H9 (cell line): Measurements from ENCODE around the gene ULK4. TPM values are rescaled to one million over a fixed set of nuclear protein-coding genes. Genes with fewer than 3 reads are reported as not detected.

Source experiments
- DNase-seq: peaks from one replicate; pipeline ENCODE4 v3.0.0-alpha.2; 2017
- H2AFZ ChIP-seq: one replicate; pipeline ENCODE4 v1.6.1; 2013; ENCODE audit warnings: mild to moderate bottlenecking, low read length, control low read depth, moderate library complexity
- H2AK5ac ChIP-seq: 2 replicates; pipeline ENCODE4 v1.6.1; 2013; ENCODE audit warnings: low read length, control low read depth, mixed read lengths; ENCODE audit not compliant: insufficient read length
- H2BK120ac ChIP-seq: one replicate; pipeline ENCODE4 v1.6.1; 2013; ENCODE audit warnings: low read depth, mild to moderate bottlenecking, low read length, control low read depth, inconsistent platforms; ENCODE audit not compliant: poor library complexity, severe bottlenecking
- H2BK12ac ChIP-seq: 2 replicates; pipeline ENCODE4 v1.6.1; 2013; ENCODE audit warnings: low read length, control low read depth, mixed read lengths, low read depth; ENCODE audit not compliant: insufficient read length
- H2BK15ac ChIP-seq: 2 replicates; pipeline ENCODE4 v1.6.1; 2013; ENCODE audit warnings: low read depth, low read length, control low read depth
- H2BK20ac ChIP-seq: one replicate; pipeline ENCODE4 v1.6.1; 2013; ENCODE audit warnings: low read depth, mild to moderate bottlenecking, low read length, control low read depth, inconsistent platforms; ENCODE audit not compliant: poor library complexity, severe bottlenecking
- H2BK5ac ChIP-seq: 2 replicates; pipeline ENCODE4 v1.6.1; 2013; ENCODE audit warnings: low read length, control low read depth, mixed read lengths; ENCODE audit not compliant: insufficient read length
- H3K14ac ChIP-seq: 2 replicates; pipeline ENCODE4 v1.6.1; 2013; ENCODE audit warnings: low read length, control low read depth; ENCODE audit not compliant: insufficient read depth
- H3K18ac ChIP-seq: 2 replicates; pipeline ENCODE4 v1.6.1; 2013; ENCODE audit warnings: low read depth, mild to moderate bottlenecking, mixed read lengths, low read length, control low read depth; ENCODE audit not compliant: insufficient read length
- H3K23ac ChIP-seq: 2 replicates; pipeline ENCODE4 v1.6.1; 2013; ENCODE audit warnings: low read length, control low read depth, mixed read lengths, low read depth; ENCODE audit not compliant: insufficient read length
- H3K23me2 ChIP-seq: 2 replicates; pipeline ENCODE4 v1.6.1; 2013; ENCODE audit warnings: low read depth, mild to moderate bottlenecking, mixed read lengths, low read length, control low read depth; ENCODE audit not compliant: insufficient read length, poor library complexity, severe bottlenecking
- H3K27ac ChIP-seq: 2 replicates; pipeline ENCODE4 v1.5.1; 2013; ENCODE audit warnings: low read length, control low read depth, mixed read lengths, low read depth; ENCODE audit not compliant: insufficient read length
- H3K27me3 ChIP-seq: 2 replicates; pipeline ENCODE4 v1.6.1; 2013; ENCODE audit warnings: low read length, control low read depth, inconsistent platforms; ENCODE audit not compliant: insufficient read depth
- H3K4ac ChIP-seq: 2 replicates; pipeline ENCODE4 v1.6.1; 2013; ENCODE audit warnings: low read depth, mild to moderate bottlenecking, control low read depth, inconsistent platforms, low read length, moderate library complexity
- H3K4me1 ChIP-seq: 2 replicates; pipeline ENCODE4 v1.6.1; 2013; ENCODE audit warnings: low read length, control low read depth, inconsistent platforms; ENCODE audit not compliant: insufficient read depth
- H3K4me2 ChIP-seq: 2 replicates; pipeline ENCODE4 v1.6.1; 2013; ENCODE audit warnings: low read length, control low read depth, mixed read lengths; ENCODE audit not compliant: insufficient read length, insufficient read depth
- H3K56ac ChIP-seq: 2 replicates; pipeline ENCODE4 v1.6.1; 2013; ENCODE audit warnings: low read depth, mild to moderate bottlenecking, mixed read lengths, low read length, control low read depth; ENCODE audit not compliant: insufficient read length
- H3K79me1 ChIP-seq: 2 replicates; pipeline ENCODE4 v1.6.1; 2013; ENCODE audit warnings: low read depth, mild to moderate bottlenecking, moderate library complexity, low read length, control low read depth, inconsistent platforms; ENCODE audit not compliant: insufficient read depth, poor library complexity, severe bottlenecking
- H3K79me2 ChIP-seq: 2 replicates; pipeline ENCODE4 v1.6.1; 2013; ENCODE audit warnings: low read length, control low read depth, inconsistent platforms; ENCODE audit not compliant: insufficient read depth
- H3K9ac ChIP-seq: 2 replicates; pipeline ENCODE4 v1.6.1; 2013; ENCODE audit warnings: low read length, control low read depth, mixed read lengths; ENCODE audit not compliant: insufficient read length; ENCODE audit errors: extremely low read depth
- H3K9me3 ChIP-seq: one replicate; pipeline ENCODE4 v1.6.1; 2013; ENCODE audit warnings: low read depth, low read length, inconsistent platforms; ENCODE audit not compliant: control insufficient read depth
- H3T11ph ChIP-seq: one replicate; pipeline ENCODE4 v1.6.1; 2013; ENCODE audit warnings: mild to moderate bottlenecking, low read length, control low read depth, inconsistent platforms
- H4K20me1 ChIP-seq: one replicate; pipeline ENCODE4 v1.6.1; 2013; ENCODE audit not compliant: control insufficient read depth, insufficient read length, insufficient read depth
- H4K5ac ChIP-seq: 2 replicates; pipeline ENCODE4 v1.6.1; 2013; ENCODE audit warnings: low read depth, mild to moderate bottlenecking, mixed read lengths, low read length, control low read depth; ENCODE audit not compliant: insufficient read length
- H4K8ac ChIP-seq: replicated peaks from 2 replicates; pipeline ENCODE4 v1.6.1; 2013; ENCODE audit warnings: low read length, control low read depth, mixed read lengths, low read depth; ENCODE audit not compliant: insufficient read length
- H4K91ac ChIP-seq: 2 replicates; pipeline ENCODE4 v1.6.1; 2013; ENCODE audit warnings: low read depth, mild to moderate bottlenecking, moderate library complexity, mixed read lengths, low read length, control low read depth; ENCODE audit not compliant: insufficient read length
- H3K27ac Mint-ChIP-seq, 3 experiments: 2 replicates in 2 of 3; 3 replicates in 1 of 3; pipeline ENCODE4 v1.8.0; 2020 to 2021; ENCODE audit warnings: mixed read lengths in 3 of 3, mild to moderate bottlenecking in 1 of 3, moderate library complexity in 1 of 3
- H3K27me3 Mint-ChIP-seq: 2 replicates; pipeline ENCODE4 v1.8.0; 2021; ENCODE audit warnings: low read depth, mild to moderate bottlenecking, moderate library complexity, mixed read lengths
- H3K36me3 Mint-ChIP-seq, 3 experiments: 2 replicates in 2 of 3; 3 replicates in 1 of 3; pipeline ENCODE4 v1.8.0; 2020 to 2021; ENCODE audit warnings: low read depth in 3 of 3, mixed read lengths in 3 of 3; ENCODE audit not compliant: insufficient read depth in 1 of 3
- H3K4me1 Mint-ChIP-seq, 2 experiments: 2 replicates each; pipeline ENCODE4 v1.8.0; 2020; ENCODE audit warnings: mixed read lengths in 2 of 2
- H3K4me3 Mint-ChIP-seq, 2 experiments: 2 replicates in 1 of 2; 3 replicates in 1 of 2; pipeline ENCODE4 v1.8.0; 2020 to 2021; ENCODE audit warnings: mild to moderate bottlenecking in 2 of 2, mixed read lengths in 2 of 2, moderate library complexity in 1 of 2
- H3K9me3 Mint-ChIP-seq, 2 experiments: 2 replicates in 1 of 2; 3 replicates in 1 of 2; pipeline ENCODE4 v1.8.0; 2020; ENCODE audit warnings: mild to moderate bottlenecking in 2 of 2, mixed read lengths in 2 of 2, moderate library complexity in 1 of 2
- WGBS: extraction: QIAGEN DNeasy Blood & Tissue Kit; methylation state at CpG from one replicate; pipeline ENCODE4 v1.1.7; 2013; ENCODE audit warnings: missing lambda C conversion rate, low lambda C conversion rate, mixed read lengths; ENCODE audit not compliant: insufficient read length; ENCODE audit errors: extremely low coverage; 5-methylcytosine and 5-hydroxymethylcytosine counted together
- total RNA-seq: library from RNA; stranded (reverse); gene quantifications from 2 replicates; pipeline ENCODE4 v1.2.1, GENCODE V29; 2021
- TF ChIP-seq, protein P1 (sequence below): fragments of 200-600 bp; sonication (generic); conservative IDR thresholded peaks from 3 replicates; pipeline ENCODE4 v1.8.0; 2021; ENCODE audit warnings: antibody characterized with exemption, mild to moderate bottlenecking

The ULK4 gene
- total RNA-seq, 1 experiment from 2014 or later = 12.9 TPM

- H3K14ac ChIP-seq = no peak overlapping the region
- H3K79me2 ChIP-seq = no peaks in the 10 kb centered on the region
- no peak overlapping the region for H2BK5ac ChIP-seq
- no peak overlapping the region for H4K91ac ChIP-seq
- H3K79me1 ChIP-seq = no peaks in the 10 kb centered on the region
- no peak overlapping the region for H3K27ac ChIP-seq
- no peaks in the 10 kb centered on the region; a peak in 1 of 7 replicates for H3K36me3 Mint-ChIP-seq
- no peak overlapping the region for H3K4me3 Mint-ChIP-seq
- H4K20me1 ChIP-seq = no peaks in the 10 kb centered on the region
- no peak overlapping the region for H3K23ac ChIP-seq
- H4K5ac ChIP-seq = no peak overlapping the region
- H2BK120ac ChIP-seq = no peak overlapping the region
- H3K56ac ChIP-seq = no peak overlapping the region
- H2AK5ac ChIP-seq = no peak overlapping the region
- no peaks in the 10 kb centered on the region for H3K27me3 Mint-ChIP-seq
- no peak overlapping the region for H2BK20ac ChIP-seq
- H3K4me2 ChIP-seq = no peak overlapping the region
- no peak overlapping the region for H3K27ac Mint-ChIP-seq
- no peak overlapping the region for H3T11ph ChIP-seq
- H3K18ac ChIP-seq = no peak overlapping the region
- H3K4me1 ChIP-seq = no peaks in the 10 kb centered on the region
- H3K27me3 ChIP-seq = no peaks in the 10 kb centered on the region
- no peaks in the 10 kb centered on the region for H3K4me1 Mint-ChIP-seq
- H2BK12ac ChIP-seq = no peak overlapping the region
- no peak overlapping the region for H3K4ac ChIP-seq
- no peaks in the 10 kb centered on the region for H3K23me2 ChIP-seq
- no peak overlapping the region for H2BK15ac ChIP-seq
- TF ChIP-seq, protein P1, sequence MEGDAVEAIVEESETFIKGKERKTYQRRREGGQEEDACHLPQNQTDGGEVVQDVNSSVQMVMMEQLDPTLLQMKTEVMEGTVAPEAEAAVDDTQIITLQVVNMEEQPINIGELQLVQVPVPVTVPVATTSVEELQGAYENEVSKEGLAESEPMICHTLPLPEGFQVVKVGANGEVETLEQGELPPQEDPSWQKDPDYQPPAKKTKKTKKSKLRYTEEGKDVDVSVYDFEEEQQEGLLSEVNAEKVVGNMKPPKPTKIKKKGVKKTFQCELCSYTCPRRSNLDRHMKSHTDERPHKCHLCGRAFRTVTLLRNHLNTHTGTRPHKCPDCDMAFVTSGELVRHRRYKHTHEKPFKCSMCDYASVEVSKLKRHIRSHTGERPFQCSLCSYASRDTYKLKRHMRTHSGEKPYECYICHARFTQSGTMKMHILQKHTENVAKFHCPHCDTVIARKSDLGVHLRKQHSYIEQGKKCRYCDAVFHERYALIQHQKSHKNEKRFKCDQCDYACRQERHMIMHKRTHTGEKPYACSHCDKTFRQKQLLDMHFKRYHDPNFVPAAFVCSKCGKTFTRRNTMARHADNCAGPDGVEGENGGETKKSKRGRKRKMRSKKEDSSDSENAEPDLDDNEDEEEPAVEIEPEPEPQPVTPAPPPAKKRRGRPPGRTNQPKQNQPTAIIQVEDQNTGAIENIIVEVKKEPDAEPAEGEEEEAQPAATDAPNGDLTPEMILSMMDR = no peak
- H4K8ac ChIP-seq = no peak overlapping the region
- H3K9ac ChIP-seq = no peak overlapping the region
- DNase-seq = no peak
- no peaks in the 10 kb centered on the region for H3K9me3 ChIP-seq
- H2AFZ ChIP-seq = no peak overlapping the region
- no CpG with 5 or more reads among the region's 3 CpGs for WGBS
- peaks cover 0 to 2% of the 10 kb centered on the region in 2 experiments; a peak in 1 of 5 replicates for H3K9me3 Mint-ChIP-seq
These were observed 662.9 kb downstream of the ULK4 start for GRCh38 chr3:41299036-41299435.
